ENCODE data around the gene UBE2C. TPM values are rescaled to one million over a fixed set of nuclear protein-coding genes. Genes with fewer than 3 reads are reported as not detected.

Gene UBE2C
- total RNA-seq, 1 experiment from 2014 or later, result 423 TPM

GRCh38 chr20:45853484-45853883 is 41.0 kb downstream of the UBE2C start:
- Histone ChIP-seq H3K4me3 (ENCODE audit: low read depth, low read length) (no peak overlapping the region), H3K36me3 (ENCODE audit: control insufficient read depth, insufficient read depth, low read length) (no peaks in the 10 kb centered on the region), H3K9me3 (no peaks in the 10 kb centered on the region), H3K27me3 (replicated peaks; ENCODE audit: control insufficient read depth, insufficient read depth, low read length) (no peaks in the 10 kb centered on the region), H3K4me1 (peaks cover 11% of the 10 kb centered on the region)
- intact Hi-C loops (cut with micrococcal nuclease; ENCODE audit: unreplicated experiment), result no loop called here
- Mint-ChIP-seq H3K4me1 (ENCODE audit: low read depth, unreplicated experiment) (peaks cover 6% of the 10 kb centered on the region), H3K27me3 (ENCODE audit: insufficient read depth, unreplicated experiment) (no peaks in the 10 kb centered on the region), H3K36me3 (ENCODE audit: insufficient read depth, unreplicated experiment) (peaks cover 26% of the 10 kb centered on the region), H3K4me3 (ENCODE audit: unreplicated experiment) (no peak overlapping the region), H3K9me3 (ENCODE audit: unreplicated experiment) (no peaks in the 10 kb centered on the region), H3K27ac (ENCODE audit: unreplicated experiment) (no peak overlapping the region)
- BruUV-seq (replicated peaks), result no TSS peak
- DNase-seq, result no peak
- ChIA-PET CTCF (no interaction called here), POLR2A (no interaction called here)
- TF ChIP-seq CTCF (IDR thresholded peaks at IDR 0.05; ENCODE audit: insufficient read depth in 1 of 2, low read depth in 1 of 2, low read length in 1 of 2, severe bottlenecking in 1 of 2, unreplicated experiment in 1 of 2), result no peak

- ChIA-PET CTCF (interaction anchor here (0.6 to 1.3 kb wide), 4 partner anchors 33 to 562 kb away, joined by 3 to 4 read pairs (median 4); partner anchors contain the start of genes CTSA and NEURL2), POLR2A (interaction anchor here (0.6 to 1.7 kb wide), 5 partner anchors 24 to 309 kb away, joined by 3 to 7 read pairs (median 4); partner anchors contain the start of genes PCIF1, SNX21 and ZNF335)
- H3K4me3 ChIP-seq (ENCODE audit: low read depth, low read length), result peak within 1 kb of the TSS; percentile 65
- H3K27ac Mint-ChIP-seq (ENCODE audit: unreplicated experiment), result peak within 1 kb of the TSS; percentile 85
- no peak for TF ChIP-seq CTCF (IDR thresholded peaks at IDR 0.05; ENCODE audit: insufficient read depth in 1 of 2, low read depth in 1 of 2, low read length in 1 of 2, severe bottlenecking in 1 of 2, unreplicated experiment in 1 of 2)
- H3K27me3 ChIP-seq (replicated peaks; ENCODE audit: control insufficient read depth, insufficient read depth, low read length), result no peaks in the 10 kb centered on the region
- no peaks in the 10 kb centered on the region for H3K27me3 Mint-ChIP-seq (ENCODE audit: insufficient read depth, unreplicated experiment)
- no peaks in the 10 kb centered on the region for H3K36me3 ChIP-seq (ENCODE audit: control insufficient read depth, insufficient read depth, low read length)
- peaks cover 23% of the 10 kb centered on the region for H3K36me3 Mint-ChIP-seq (ENCODE audit: insufficient read depth, unreplicated experiment)
- H3K9me3 ChIP-seq, result no peaks in the 10 kb centered on the region
- H3K4me3 Mint-ChIP-seq (ENCODE audit: unreplicated experiment), result peak within 1 kb of the TSS; percentile 95
- no peaks in the 10 kb centered on the region for H3K9me3 Mint-ChIP-seq (ENCODE audit: unreplicated experiment)
- DNase-seq, result peak; percentile 100
- no TSS peak for BruUV-seq (replicated peaks)
- H3K4me1 Mint-ChIP-seq (ENCODE audit: low read depth, unreplicated experiment), result peaks cover 19% of the 10 kb centered on the region
- H3K4me1 ChIP-seq, result peaks cover 17% of the 10 kb centered on the region
- intact Hi-C loops (cut with micrococcal nuclease; ENCODE audit: unreplicated experiment), result loop anchor here (1.0 kb wide), 6 partner anchors 24 to 442 kb away; partner anchors contain the start of genes SNX21, UBE2C and ZSWIM1
Measured at GRCh38 chr20:45857114-45857881, 44.9 kb downstream of the UBE2C start, which contains the start of the genes ACOT8 and ZSWIM3. ACOT8 (minus strand) TSS chr20:45857392; CDS start chr20:45857315, 77 bp downstream. ZSWIM3 (plus strand) TSS chr20:45857614; CDS start chr20:45857826, 212 bp downstream.

- Histone ChIP-seq H3K36me3 (ENCODE audit: control insufficient read depth, insufficient read depth, low read length) (no peaks in the 10 kb centered on the region), H3K27me3 (replicated peaks; ENCODE audit: control insufficient read depth, insufficient read depth, low read length) (no peaks in the 10 kb centered on the region), H3K4me3 (ENCODE audit: low read depth, low read length) (peak overlapping the region; percentile 65), H3K9me3 (no peaks in the 10 kb centered on the region), H3K4me1 (peaks cover 17% of the 10 kb centered on the region)
- Mint-ChIP-seq H3K9me3 (ENCODE audit: unreplicated experiment) (no peaks in the 10 kb centered on the region), H3K4me1 (ENCODE audit: low read depth, unreplicated experiment) (peaks cover 19% of the 10 kb centered on the region), H3K4me3 (ENCODE audit: unreplicated experiment) (peak overlapping the region; percentile 95), H3K27ac (ENCODE audit: unreplicated experiment) (peak overlapping the region; percentile 85), H3K27me3 (ENCODE audit: insufficient read depth, unreplicated experiment) (no peaks in the 10 kb centered on the region), H3K36me3 (ENCODE audit: insufficient read depth, unreplicated experiment) (peaks cover 22% of the 10 kb centered on the region)
- ChIA-PET POLR2A (interaction anchor here (1.2 to 1.7 kb wide), 2 partner anchors 77 to 115 kb away, joined by 3 to 5 read pairs; partner anchors contain the start of genes PCIF1 and ZNF335), CTCF (interaction anchor here (0.6 to 1.3 kb wide), 2 partner anchors 87 to 562 kb away, joined by 4 read pairs; no protein-coding TSS in a partner anchor)
- no TSS peak for BruUV-seq (replicated peaks)
- no peak for DNase-seq
- no peak for TF ChIP-seq CTCF (IDR thresholded peaks at IDR 0.05; ENCODE audit: insufficient read depth in 1 of 2, low read depth in 1 of 2, low read length in 1 of 2, severe bottlenecking in 1 of 2, unreplicated experiment in 1 of 2)
- intact Hi-C loops (cut with micrococcal nuclease; ENCODE audit: unreplicated experiment), result loop anchor here (1.0 kb wide), 6 partner anchors 23 to 443 kb away; partner anchors contain the start of genes SNX21, UBE2C and ZSWIM1
Measured at GRCh38 chr20:45857882-45858216, 45.4 kb downstream of the UBE2C start.

Measured in Caco-2 (cell line).